Keratinocyte (primary cell): ENCODE data around the gene SHISAL2B. TPM values are rescaled to one million over a fixed set of nuclear protein-coding genes. Genes with fewer than 3 reads are reported as not detected.

Experiments
- DNase-seq: peaks from one replicate; pipeline ENCODE4 v3.0.0-alpha.2; 2011; ENCODE audit warnings: low read depth, missing footprints, low spot score
- FAIRE-seq: peaks from 2 replicates; lab custom pipeline; 2011; peaks lifted over from hg19 to GRCh38; lab: Jason Lieb, UNC
- H2AFZ ChIP-seq: 2 replicates; pipeline ENCODE4 v1.6.0; 2012; ENCODE audit warnings: low read length, control low read depth, inconsistent platforms; ENCODE audit not compliant: control insufficient read depth
- H3K27ac ChIP-seq: 2 replicates; pipeline ENCODE4 v1.5.1; 2011; ENCODE audit warnings: low read length; ENCODE audit not compliant: control insufficient read depth, insufficient read depth
- H3K27me3 ChIP-seq: 3 replicates; pipeline ENCODE4 v1.6.0; 2011; ENCODE audit warnings: low read length; ENCODE audit not compliant: control insufficient read depth, insufficient read depth; ENCODE audit errors: extremely low read depth
- H3K36me3 ChIP-seq, 2 experiments: 2 replicates in 1 of 2; 3 replicates in 1 of 2; pipeline ENCODE4 v1.5.1; 2011; ENCODE audit warnings: low read length in 2 of 2, mild to moderate bottlenecking in 1 of 2; ENCODE audit not compliant: control insufficient read depth in 2 of 2, insufficient read depth in 2 of 2; ENCODE audit errors: extremely low read depth in 1 of 2
- H3K4me1 ChIP-seq: 3 replicates; pipeline ENCODE4 v1.5.1; 2011; ENCODE audit warnings: low read length; ENCODE audit not compliant: control insufficient read depth, insufficient read depth; ENCODE audit errors: extremely low read depth
- H3K4me2 ChIP-seq: 3 replicates; pipeline ENCODE4 v1.6.0; 2011; ENCODE audit warnings: low read depth, low read length; ENCODE audit not compliant: control insufficient read depth, insufficient read depth; ENCODE audit errors: extremely low read depth
- H3K4me3 ChIP-seq, 3 experiments: fragments of 200-600 bp in 1 of 3; sonication (generic) in 1 of 3; 2 replicates in 2 of 3; 3 replicates in 1 of 3; pipeline ENCODE4 v1.5.1; 2011 to 2016; ENCODE audit warnings: low read length in 3 of 3, mild to moderate bottlenecking in 3 of 3, control low read depth in 2 of 3, inconsistent platforms in 1 of 3, low read depth in 1 of 3, mixed read lengths in 1 of 3, mixed run types in 1 of 3, moderate library complexity in 1 of 3; ENCODE audit not compliant: control insufficient read depth in 2 of 3, insufficient read depth in 2 of 3; ENCODE audit errors: extremely low read depth in 1 of 3
- H3K79me2 ChIP-seq: 2 replicates; pipeline ENCODE4 v1.6.0; 2012; ENCODE audit warnings: low read length; ENCODE audit not compliant: control insufficient read depth, insufficient read depth
- H3K9ac ChIP-seq: 3 replicates; pipeline ENCODE4 v1.6.0; 2011; ENCODE audit warnings: low read length; ENCODE audit not compliant: control insufficient read depth, insufficient read depth; ENCODE audit errors: extremely low read depth
- H3K9me1 ChIP-seq: 3 replicates; pipeline ENCODE4 v1.6.0; 2011; ENCODE audit warnings: low read length; ENCODE audit not compliant: control insufficient read depth, insufficient read depth; ENCODE audit errors: extremely low read depth
- H3K9me3 ChIP-seq: 2 replicates; pipeline ENCODE4 v1.5.1; 2012; ENCODE audit warnings: low read depth, low read length; ENCODE audit not compliant: control insufficient read depth
- H4K20me1 ChIP-seq: 3 replicates; pipeline ENCODE4 v1.6.0; 2011; ENCODE audit warnings: low read length; ENCODE audit not compliant: control insufficient read depth, insufficient read depth; ENCODE audit errors: extremely low read depth
- EZH2 ChIP-seq: IDR thresholded peaks from one replicate; pipeline ENCODE4 v1.6.1; 2012; ENCODE audit warnings: inconsistent platforms, mild to moderate bottlenecking, low read length, moderate library complexity
- dilution Hi-C: fragments of 300-500 bp; cut with MboI; formaldehyde crosslinking; loops from one replicate; pipeline ENCODE4 v1.7.0; 2020; ENCODE audit warnings: low sequenced_read_pairs; ENCODE audit not compliant: extremely low pct_ligation_motif_present
- polyA plus RNA-seq, 5 experiments: library from polyadenylated mRNA; depleted of rRNA in 3 of 5; stranded (reverse) in 3 of 5; stranded (forward) in 1 of 5; unstranded in 1 of 5; fragments of >200 nt; gene quantifications; 1 replicate in 1 of 5; 2 replicates in 3 of 5; 3 replicates in 1 of 5; pipeline versions ENCODE4 v1.2.1 to v1.2.3, GENCODE V29; 2011 to 2012; ENCODE audit warnings: missing spikeins in 2 of 5, low read depth in 1 of 5, low replicate concordance in 1 of 5
- TF ChIP-seq, protein P1 (sequence below), 3 experiments: IDR thresholded peaks in 1 of 3; conservative IDR thresholded peaks in 1 of 3; optimal IDR thresholded peaks in 1 of 3; 2 replicates in 2 of 3; 3 replicates in 1 of 3; pipeline versions ENCODE3 to v1.5.1; 2011; ENCODE audit warnings: low read length in 3 of 3, mild to moderate bottlenecking in 3 of 3, moderate library complexity in 2 of 3, control low read depth in 1 of 3, inconsistent platforms in 1 of 3; ENCODE audit not compliant: insufficient read depth in 2 of 3; ENCODE audit errors: extremely low read depth in 1 of 3

Gene SHISAL2B
- polyA plus RNA-seq, 1 donor (not counting 4 experiments of a cell fraction or from before 2014, with no cell fraction given): not detected

DNA sequence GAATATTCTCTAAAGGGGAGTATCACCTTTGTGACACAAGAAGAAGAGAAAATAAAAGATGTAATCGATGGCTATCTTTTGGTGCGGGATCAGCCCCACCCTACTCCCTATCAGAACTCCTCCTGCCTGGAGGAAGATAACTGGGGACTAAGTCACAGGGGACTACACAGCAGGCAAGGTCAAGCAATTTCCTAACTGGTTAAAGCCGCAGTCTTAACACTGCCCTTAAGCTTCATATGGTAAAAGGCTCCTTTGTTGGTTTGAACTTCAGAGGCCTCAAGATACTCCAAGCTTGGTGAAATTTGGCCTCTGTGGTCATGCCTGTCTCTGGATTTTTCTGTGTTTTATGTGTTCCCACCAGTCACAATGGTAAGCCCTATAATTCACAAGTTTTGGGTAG lies 1.3 kb upstream of the SHISAL2B start:
- FAIRE-seq (no peak), DNase-seq (no peak)
- TF ChIP-seq EZH2: no peak
- TF ChIP-seq, protein P1, sequence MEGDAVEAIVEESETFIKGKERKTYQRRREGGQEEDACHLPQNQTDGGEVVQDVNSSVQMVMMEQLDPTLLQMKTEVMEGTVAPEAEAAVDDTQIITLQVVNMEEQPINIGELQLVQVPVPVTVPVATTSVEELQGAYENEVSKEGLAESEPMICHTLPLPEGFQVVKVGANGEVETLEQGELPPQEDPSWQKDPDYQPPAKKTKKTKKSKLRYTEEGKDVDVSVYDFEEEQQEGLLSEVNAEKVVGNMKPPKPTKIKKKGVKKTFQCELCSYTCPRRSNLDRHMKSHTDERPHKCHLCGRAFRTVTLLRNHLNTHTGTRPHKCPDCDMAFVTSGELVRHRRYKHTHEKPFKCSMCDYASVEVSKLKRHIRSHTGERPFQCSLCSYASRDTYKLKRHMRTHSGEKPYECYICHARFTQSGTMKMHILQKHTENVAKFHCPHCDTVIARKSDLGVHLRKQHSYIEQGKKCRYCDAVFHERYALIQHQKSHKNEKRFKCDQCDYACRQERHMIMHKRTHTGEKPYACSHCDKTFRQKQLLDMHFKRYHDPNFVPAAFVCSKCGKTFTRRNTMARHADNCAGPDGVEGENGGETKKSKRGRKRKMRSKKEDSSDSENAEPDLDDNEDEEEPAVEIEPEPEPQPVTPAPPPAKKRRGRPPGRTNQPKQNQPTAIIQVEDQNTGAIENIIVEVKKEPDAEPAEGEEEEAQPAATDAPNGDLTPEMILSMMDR (optimal IDR thresholded peaks at IDR 0.05 in 1 of 3, IDR thresholded peaks at IDR 0.05 in 1 of 3, conservative IDR thresholded peaks at IDR 0.05 in 1 of 3; ENCODE audit: extremely low read depth in 1 of 3, insufficient read depth in 2 of 3, low read length in 3 of 3): no peak
- Histone ChIP-seq H3K9ac (no peak overlapping the region), H3K4me3 (no peak overlapping the region), H3K4me1 (no peaks in the 10 kb centered on the region), H3K27me3 (peaks cover 43% of the 10 kb centered on the region), H3K9me3 (no peaks in the 10 kb centered on the region), H3K79me2 (no peaks in the 10 kb centered on the region), H3K4me2 (no peak overlapping the region), H3K9me1 (no peaks in the 10 kb centered on the region), H3K36me3 (no peaks in the 10 kb centered on the region), H4K20me1 (no peaks in the 10 kb centered on the region), H3K27ac (no peak overlapping the region), H2AFZ (no peak overlapping the region)
- dilution Hi-C loops: no loop called here

DNA sequence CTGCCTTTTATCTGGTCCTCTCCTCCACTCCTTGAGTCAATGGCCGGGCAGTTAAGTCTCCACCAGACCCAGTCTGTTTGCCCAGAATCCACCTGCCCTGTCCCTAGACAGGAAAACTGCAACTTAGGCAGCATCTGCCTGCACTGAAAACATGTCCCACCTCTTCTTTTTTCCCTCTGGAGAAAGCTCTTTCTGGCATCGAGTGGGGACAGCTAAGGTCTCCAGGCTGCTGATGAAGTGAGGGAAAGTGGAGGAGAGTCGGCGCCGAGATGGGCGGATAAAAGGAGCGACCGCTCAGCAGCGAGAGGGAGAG lies 243 bp upstream of the SHISAL2B start:
- no peaks in the 10 kb centered on the region for H3K79me2 ChIP-seq
- dilution Hi-C loops: no loop called here
- FAIRE-seq: no peak
- no peak for DNase-seq
- TF ChIP-seq EZH2: no peak
- no peak overlapping the region for H3K27ac ChIP-seq
- no peak overlapping the region for H3K9ac ChIP-seq
- H4K20me1 ChIP-seq: no peaks in the 10 kb centered on the region
- H3K9me1 ChIP-seq: no peaks in the 10 kb centered on the region
- peaks cover 43% of the 10 kb centered on the region for H3K27me3 ChIP-seq
- H2AFZ ChIP-seq: peak overlapping the region; percentile 21
- H3K4me1 ChIP-seq: no peaks in the 10 kb centered on the region
- no peaks in the 10 kb centered on the region for H3K36me3 ChIP-seq
- H3K4me3 ChIP-seq: peak overlapping the region in 1 of 3 experiments; percentile 46
- no peaks in the 10 kb centered on the region for H3K9me3 ChIP-seq
- H3K4me2 ChIP-seq: peak overlapping the region; percentile 58

DNA sequence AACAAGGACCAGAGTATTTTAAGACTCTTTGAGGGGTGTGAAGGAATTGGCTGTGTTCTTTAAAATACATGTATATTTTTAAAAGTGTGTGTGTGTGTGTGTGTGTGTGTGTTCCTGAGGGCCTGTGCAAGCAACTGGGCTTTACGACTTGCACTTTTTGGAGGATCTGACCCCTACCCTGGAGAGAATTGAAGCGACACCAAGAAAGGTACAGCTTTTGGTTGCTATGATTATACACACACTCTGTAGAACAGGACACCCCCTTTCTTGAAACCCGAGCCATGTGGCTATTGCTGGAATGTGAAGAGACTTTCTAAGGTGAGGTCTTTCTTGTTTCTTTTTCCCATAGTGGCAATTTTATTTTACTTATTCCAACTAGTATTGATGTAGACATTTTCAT lies 988 bp downstream of the SHISAL2B start:
- Histone ChIP-seq H2AFZ (no peak overlapping the region), H3K27ac (no peak overlapping the region), H3K79me2 (no peaks in the 10 kb centered on the region), H3K9me1 (no peaks in the 10 kb centered on the region), H4K20me1 (no peaks in the 10 kb centered on the region), H3K4me1 (no peaks in the 10 kb centered on the region), H3K27me3 (peaks cover 43% of the 10 kb centered on the region), H3K4me2 (peak overlapping the region; percentile 58), H3K9ac (no peak overlapping the region), H3K9me3 (no peaks in the 10 kb centered on the region), H3K4me3 (peak overlapping the region in 1 of 3 experiments; percentile 4), H3K36me3 (no peaks in the 10 kb centered on the region)
- no peak for TF ChIP-seq EZH2
- TF ChIP-seq, protein P1 (optimal IDR thresholded peaks at IDR 0.05 in 1 of 3, IDR thresholded peaks at IDR 0.05 in 1 of 3, conservative IDR thresholded peaks at IDR 0.05 in 1 of 3; ENCODE audit: extremely low read depth in 1 of 3, insufficient read depth in 2 of 3, low read length in 3 of 3): no peak
- dilution Hi-C loops: no loop called here
- DNase-seq: no peak
- no peak for FAIRE-seq
